K562 (cell line): ENCODE measurements around the gene GNAQ. TPM values are rescaled to one million over a fixed set of nuclear protein-coding genes. Genes with fewer than 3 reads are reported as not detected.

ENCODE experiments used
- ATAC-seq: fragments of 200-7000 bp; cut with Tn5 transposase; 3 replicates; pipeline ENCODE4 v1.9.1; 2020; ENCODE audit warnings: moderate library complexity
- BruUV-seq: library from RNA; stranded (reverse); fragments of 400-500 nt; replicated peaks from 2 replicates; lab custom pipeline; 2021; lab: Mats Ljungman, UMichigan
- CTCF ChIA-PET: fragments of 300-600 bp; formaldehyde crosslinking; extraction: SDS; loops from one replicate; lab custom pipeline; 2021; ENCODE audit warnings: low intra/inter-chr PET ratio; lab: Yijun Ruan, JAX
- POLR2A ChIA-PET: fragments of 300-600, 350-650 bp; sonication (Branson Sonifier 250); formaldehyde crosslinking; extraction: SDS; loops from one replicate; lab custom pipeline; 2021; ENCODE audit warnings: antibody characterized with exemption, inconsistent platforms; lab: Yijun Ruan, JAX
- DNase-seq, 4 experiments: peaks; one replicate each; pipeline versions ENCODE4 v3.0.0 to v3.0.0-alpha.2; 2011 to 2018; ENCODE audit warnings: low spot score in 3 of 4, mixed read lengths in 3 of 4; ENCODE audit errors: extremely low read depth in 1 of 4
- FAIRE-seq: peaks from 2 replicates; lab custom pipeline; 2011; peaks lifted over from hg19 to GRCh38; lab: Jason Lieb, UNC
- H2AFZ ChIP-seq: 2 replicates; pipeline ENCODE4 v1.6.0; 2011; ENCODE audit warnings: low read depth, low read length, control low read depth, inconsistent platforms
- H3K27ac ChIP-seq: fragments of 200-600 bp; 3 replicates; pipeline ENCODE4 v1.8.0; 2011; ENCODE audit warnings: low read depth, mild to moderate bottlenecking, control low read depth, inconsistent platforms, low read length, moderate library complexity, mixed read lengths; ENCODE audit errors: extremely low read depth
- H3K27me3 ChIP-seq, 2 experiments: fragments of 300-600 bp in 1 of 2; 2 replicates in 1 of 2; 3 replicates in 1 of 2; pipeline versions ENCODE4 v1.6.0 to v1.8.0; 2011; ENCODE audit warnings: inconsistent platforms in 2 of 2, low read length in 2 of 2, mild to moderate bottlenecking in 1 of 2, mixed read lengths in 1 of 2, moderate library complexity in 1 of 2; ENCODE audit not compliant: control insufficient read depth in 2 of 2, insufficient read depth in 2 of 2
- H3K36me3 ChIP-seq: fragments of 300-600 bp; 3 replicates; pipeline ENCODE4 v1.8.0; 2011; ENCODE audit warnings: mild to moderate bottlenecking, low read length, inconsistent platforms; ENCODE audit not compliant: control insufficient read depth, insufficient read depth
- H3K4me1 ChIP-seq, 2 experiments: fragments of 200-600 bp in 1 of 2; replicated peaks in 1 of 2; 2 replicates in 1 of 2; 3 replicates in 1 of 2; pipeline versions ENCODE4 v1.5.1 to v1.8.0; 2011; ENCODE audit warnings: inconsistent platforms in 2 of 2, low read length in 2 of 2, mild to moderate bottlenecking in 1 of 2, mixed read lengths in 1 of 2, moderate library complexity in 1 of 2; ENCODE audit not compliant: control insufficient read depth in 2 of 2, insufficient read depth in 2 of 2
- H3K4me2 ChIP-seq: 2 replicates; pipeline ENCODE4 v1.6.1; 2011; ENCODE audit warnings: low read length, control low read depth, inconsistent platforms, mixed read lengths; ENCODE audit not compliant: insufficient read depth
- H3K4me3 ChIP-seq: fragments of 200-600 bp; sonication (generic), shearing (Covaris generic); 2 replicates; pipeline ENCODE4 v1.5.1; 2016; ENCODE audit warnings: control low read depth, inconsistent platforms
- H3K79me2 ChIP-seq: fragments of 200-600 bp; 3 replicates; pipeline ENCODE4 v1.8.0; 2011; ENCODE audit warnings: low read length, inconsistent platforms; ENCODE audit not compliant: control insufficient read depth, insufficient read depth
- H3K9ac ChIP-seq, 2 experiments: 2 replicates each; pipeline versions ENCODE4 v1.6.0 to v1.6.1; 2011; ENCODE audit warnings: low read depth in 2 of 2, low read length in 2 of 2, control low read depth in 1 of 2, inconsistent platforms in 1 of 2, mild to moderate bottlenecking in 1 of 2, mixed read lengths in 1 of 2; ENCODE audit not compliant: insufficient read depth in 1 of 2
- H3K9me1 ChIP-seq: one replicate; pipeline ENCODE4 v1.6.0; 2011; ENCODE audit warnings: inconsistent platforms, mild to moderate bottlenecking, low read length, moderate library complexity; ENCODE audit not compliant: control insufficient read depth, insufficient read depth
- H3K9me3 ChIP-seq: replicated peaks from 2 replicates; pipeline ENCODE4 v1.5.1; 2011; ENCODE audit warnings: low read depth, low read length, inconsistent platforms; ENCODE audit not compliant: control insufficient read depth, insufficient read depth
- H4K20me1 ChIP-seq: replicated peaks from 2 replicates; pipeline ENCODE4 v1.6.1; 2011; ENCODE audit warnings: low read length, inconsistent platforms, mixed read lengths; ENCODE audit not compliant: control insufficient read depth, insufficient read depth
- DACH1 ChIP-seq: fragments of 450-650 bp; IDR thresholded peaks from 2 replicates; pipeline ENCODE4 v1.6.1; 2018; ENCODE audit not compliant: partially characterized antibody
- GATAD2A ChIP-seq: fragments of 450-650 bp; IDR thresholded peaks from 2 replicates; pipeline ENCODE4 v1.6.1; 2017
- KLF13 ChIP-seq: fragments of 450-650 bp; IDR thresholded peaks from 2 replicates; pipeline ENCODE4 v1.6.1; 2016; ENCODE audit warnings: missing genetic modification characterization, low read depth, mild to moderate bottlenecking, missing compliant biosample characterization, moderate library complexity, borderline replicate concordance
- MTA2 ChIP-seq: fragments of 450-650 bp; IDR thresholded peaks from 2 replicates; pipeline ENCODE4 v1.6.1; 2016; ENCODE audit warnings: low read depth
- SIN3B ChIP-seq: fragments of 450-650 bp; IDR thresholded peaks from 2 replicates; pipeline ENCODE4 v1.6.1; 2017; ENCODE audit warnings: low read depth, mild to moderate bottlenecking, moderate library complexity
- SMAD2 ChIP-seq: fragments of 150-350 bp; IDR thresholded peaks from 2 replicates; pipeline ENCODE4 v1.6.1; 2014; ENCODE audit warnings: low read depth, mild to moderate bottlenecking, low read length
- TEAD4 ChIP-seq, 2 experiments: sonication (generic) in 1 of 2; formaldehyde crosslinking in 1 of 2; IDR thresholded peaks; 2 replicates each; pipeline versions ENCODE4 v1.6.1 to v1.8.0; 2012 to 2022; ENCODE audit warnings: borderline replicate concordance in 1 of 2, inconsistent platforms in 1 of 2, low read length in 1 of 2, mild to moderate bottlenecking in 1 of 2, missing genetic modification reagents in 1 of 2
- XRCC3 ChIP-seq: fragments of 450-650 bp; IDR thresholded peaks from 2 replicates; pipeline ENCODE4 v1.6.1; 2017; ENCODE audit warnings: mild to moderate bottlenecking, moderate library complexity
- ZFX ChIP-seq: sonication (generic); formaldehyde crosslinking; IDR thresholded peaks from 2 replicates; pipeline ENCODE4 v1.8.0; 2022; ENCODE audit warnings: mild to moderate bottlenecking, missing genetic modification reagents, moderate library complexity
- ZNF384 ChIP-seq: IDR thresholded peaks from 2 replicates; pipeline ENCODE4 v1.6.1; 2012; ENCODE audit warnings: low read depth, low read length, improper control_type of control experiment
- ZNF583 ChIP-seq: fragments of 250-450 bp; sonication (Bioruptor Pico); IDR thresholded peaks from 2 replicates; pipeline ENCODE4 v1.4.0; 2020
- WGBS: fragments of 100-300 bp; shearing (Covaris generic); methylation state at CpG from one replicate; pipeline ENCODE4 v1.1.6; 2016; ENCODE audit warnings: low coverage, mixed read lengths; ENCODE audit not compliant: insufficient coverage; ENCODE audit errors: missing lambda C conversion rate; 5-methylcytosine and 5-hydroxymethylcytosine counted together
- in situ Hi-C: fragments of 300-500 bp; cut with MboI; formaldehyde crosslinking; loops from 4 replicates; pipeline ENCODE4 v1.15.0; 2018; ENCODE audit warnings: inconsistent platforms, mixed read lengths
- intact Hi-C: fragments of 100-400 bp; cut with micrococcal nuclease; formaldehyde crosslinking; loops from 2 replicates; pipeline ENCODE4 v1.14.2; 2022
- polyA plus RNA-seq, 8 experiments: library from polyadenylated mRNA; depleted of rRNA in 4 of 8; stranded (reverse) in 5 of 8; unstranded in 3 of 8; fragments of >200 nt; fragmentation: Nextera tagmentation in 2 of 8; fragmentation: Illumina TruSeq in 1 of 8; extraction: Ambion mirVana in 2 of 8; extraction: Trizol in 1 of 8; gene quantifications; 2 replicates each; pipeline versions ENCODE4 v1.2.1 to v1.2.3, GENCODE V29; 2011 to 2014; ENCODE audit warnings: inconsistent platforms in 1 of 8, missing spikeins in 1 of 8
- total RNA-seq, 7 experiments: library from RNA; depleted of rRNA in 6 of 7; stranded (reverse); fragments of >200 nt in 6 of 7; fragmentation: Illumina TruSeq in 2 of 7; extraction: Trizol in 2 of 7; gene quantifications; 2 replicates each; pipeline versions ENCODE4 v1.2.1 to v1.2.3, GENCODE V29; 2011 to 2021; ENCODE audit warnings: low replicate concordance in 1 of 7
- TF ChIP-seq, protein P1 (sequence below): IDR thresholded peaks from 2 replicates; pipeline ENCODE4 v1.6.1; 2016; ENCODE audit warnings: missing genetic modification characterization, missing compliant biosample characterization
- TF ChIP-seq, protein P2 (sequence below): fragments of 450-650 bp; IDR thresholded peaks from 2 replicates; pipeline ENCODE4 v1.6.1; 2016; ENCODE audit warnings: low read depth, mild to moderate bottlenecking, moderate library complexity

GNAQ gene
- total and polyA plus RNA-seq, 9 of the 15 experiments (the other 6 are each of a cell fraction or from before 2014, with no cell fraction given): 4.8 to 27.9 (median 17.5) TPM

DNA sequence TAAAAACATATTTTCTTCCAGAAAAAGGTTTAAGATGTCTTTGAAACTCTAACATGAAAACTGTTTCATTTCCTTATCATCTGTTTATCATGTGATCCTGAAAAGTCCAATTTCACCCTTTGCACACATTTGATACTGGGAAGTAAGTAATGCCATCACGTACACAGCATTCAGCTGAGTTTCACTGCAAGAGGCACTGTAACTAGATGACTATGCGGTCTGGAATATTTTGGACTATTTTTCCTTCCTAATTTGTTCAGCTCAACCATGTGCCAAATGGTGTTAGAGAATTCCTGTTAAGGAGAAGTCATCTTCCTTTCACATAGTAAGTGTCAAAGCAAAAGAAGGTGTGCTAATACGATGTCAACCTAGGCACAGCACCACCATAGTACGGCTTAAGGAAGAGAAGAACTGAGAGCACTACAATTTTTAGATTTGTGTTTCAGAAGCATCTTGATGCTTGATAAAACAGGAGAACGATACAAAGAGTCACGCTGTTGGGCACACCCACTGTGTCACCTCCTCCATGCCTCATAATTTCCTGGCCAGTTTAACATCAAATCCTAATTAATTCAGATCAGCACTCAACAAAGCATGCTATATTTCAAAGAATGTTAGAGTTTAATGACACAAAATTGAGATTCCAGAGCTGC is 77.5 kb downstream of the GNAQ start:
- ATAC-seq: peak; percentile 15; the same call in 2 of the 3 replicates

DNA sequence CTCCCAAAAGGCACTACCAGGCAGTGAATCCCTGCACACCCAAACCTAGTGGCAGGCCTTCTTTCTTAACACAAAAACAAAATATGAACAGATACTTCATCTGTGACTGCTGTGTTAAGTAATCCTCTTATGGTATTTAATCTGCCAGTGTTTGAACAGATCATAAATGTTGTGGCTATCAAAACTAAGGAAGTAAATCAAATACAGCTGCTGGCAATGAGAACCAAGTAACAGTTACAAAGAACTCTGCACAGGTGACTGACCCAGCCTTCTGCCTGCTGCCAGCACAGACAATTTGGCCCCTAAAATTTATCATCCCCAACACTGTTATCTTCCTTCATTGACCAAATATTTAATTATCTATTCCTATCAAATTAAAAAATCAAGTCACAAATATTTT is 78.0 kb downstream of the GNAQ start:
- no TSS peak for BruUV-seq
- peaks cover 5% of the 10 kb centered on the region; the same call in 1 of the 3 replicates for H3K36me3 ChIP-seq

More for the DNA sequence above, 77.5 kb downstream of the GNAQ start:
- Histone ChIP-seq H3K27me3 (no peaks in the 10 kb centered on the region), H4K20me1 (no peaks in the 10 kb centered on the region), H3K4me3 (no peak overlapping the region), H3K4me2 (peak overlapping the region; percentile 43; the same call in 1 of the 2 replicates), H3K79me2 (peaks cover 94% of the 10 kb centered on the region), H3K27ac (peak overlapping the region; percentile 27; the same call in 2 of the 3 replicates), H2AFZ (no peak overlapping the region), H3K36me3 (peaks cover 5% of the 10 kb centered on the region; the same call in 1 of the 3 replicates), H3K9me1 (no peaks in the 10 kb centered on the region), H3K9me3 (no peaks in the 10 kb centered on the region), H3K4me1 (peaks cover 5 to 49% of the 10 kb centered on the region in 2 experiments), H3K9ac (peak overlapping the region in 1 of 2 experiments; percentile 13; a peak in 1 of 4 replicates)
- POLR2A ChIA-PET: no interaction called here
- BruUV-seq: no TSS peak
- intact Hi-C loops (no loop called here), in situ Hi-C loops (no loop called here)
- no peak for DNase-seq
- FAIRE-seq: peak; percentile 32
- WGBS: 14% methylated on average over 5 of the region's 6 CpGs
- CTCF ChIA-PET: no interaction called here
- TF ChIP-seq DACH1 (no peak), KLF13 (no peak), SMAD2 (no peak), XRCC3 (no peak)
- TF ChIP-seq, all 486 proteins: peak for 0

More for the DNA sequence above, 78.0 kb downstream of the GNAQ start:
- POLR2A ChIA-PET: no interaction called here
- Histone ChIP-seq H3K9me1 (no peaks in the 10 kb centered on the region), H3K79me2 (peaks cover 94% of the 10 kb centered on the region), H3K9ac (no peak overlapping the region), H3K4me3 (no peak overlapping the region), H3K9me3 (no peaks in the 10 kb centered on the region), H2AFZ (no peak overlapping the region), H3K27ac (peak overlapping the region; percentile 40; the same call in 1 of the 3 replicates), H3K4me1 (peaks cover 5 to 47% of the 10 kb centered on the region in 2 experiments), H4K20me1 (no peaks in the 10 kb centered on the region), H3K27me3 (no peaks in the 10 kb centered on the region), H3K4me2 (no peak overlapping the region; the same call in 1 of the 2 replicates)
- intact Hi-C loops: no loop called here
- CTCF ChIA-PET: no interaction called here
- FAIRE-seq (no peak), ATAC-seq (no peak), DNase-seq (no peak)
- no peak for TF ChIP-seq TEAD4 (IDR thresholded peaks at IDR 0.05; ENCODE audit: low read length)
- no peak for TF ChIP-seq TEAD4 (CRISPR knock-in tag; IDR thresholded peaks at IDR 0.05; ENCODE audit: borderline replicate concordance)
- TF ChIP-seq ZFX (CRISPR knock-in tag): no peak
- no peak for TF ChIP-seq ZNF384
- TF ChIP-seq SIN3B: no peak
- TF ChIP-seq ZNF583 (CRISPR knock-in tag): no peak
- TF ChIP-seq MTA2: no peak
- TF ChIP-seq, protein P1, sequence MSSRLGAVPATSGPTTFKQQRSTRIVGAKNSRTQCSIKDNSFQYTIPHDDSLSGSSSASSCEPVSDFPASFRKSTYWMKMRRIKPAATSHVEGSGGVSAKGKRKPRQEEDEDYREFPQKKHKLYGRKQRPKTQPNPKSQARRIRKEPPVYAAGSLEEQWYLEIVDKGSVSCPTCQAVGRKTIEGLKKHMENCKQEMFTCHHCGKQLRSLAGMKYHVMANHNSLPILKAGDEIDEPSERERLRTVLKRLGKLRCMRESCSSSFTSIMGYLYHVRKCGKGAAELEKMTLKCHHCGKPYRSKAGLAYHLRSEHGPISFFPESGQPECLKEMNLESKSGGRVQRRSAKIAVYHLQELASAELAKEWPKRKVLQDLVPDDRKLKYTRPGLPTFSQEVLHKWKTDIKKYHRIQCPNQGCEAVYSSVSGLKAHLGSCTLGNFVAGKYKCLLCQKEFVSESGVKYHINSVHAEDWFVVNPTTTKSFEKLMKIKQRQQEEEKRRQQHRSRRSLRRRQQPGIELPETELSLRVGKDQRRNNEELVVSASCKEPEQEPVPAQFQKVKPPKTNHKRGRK (tag): no peak
- no peak for TF ChIP-seq GATAD2A
- TF ChIP-seq, protein P2, sequence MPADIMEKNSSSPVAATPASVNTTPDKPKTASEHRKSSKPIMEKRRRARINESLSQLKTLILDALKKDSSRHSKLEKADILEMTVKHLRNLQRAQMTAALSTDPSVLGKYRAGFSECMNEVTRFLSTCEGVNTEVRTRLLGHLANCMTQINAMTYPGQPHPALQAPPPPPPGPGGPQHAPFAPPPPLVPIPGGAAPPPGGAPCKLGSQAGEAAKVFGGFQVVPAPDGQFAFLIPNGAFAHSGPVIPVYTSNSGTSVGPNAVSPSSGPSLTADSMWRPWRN: no peak
- in situ Hi-C loops: no loop called here
